SK-N-SH (cell line): ENCODE results near the gene WNT1. TPM values are rescaled to one million over a fixed set of nuclear protein-coding genes. Genes with fewer than 3 reads are reported as not detected.

Source experiments
- CTCF ChIA-PET: fragments of 300-600, 350-600 bp; formaldehyde crosslinking; extraction: SDS; loops from one replicate; lab custom pipeline; 2021; lab: Yijun Ruan, JAX
- POLR2A ChIA-PET: fragments of 350-600 bp; sonication (Branson Sonifier 250); formaldehyde crosslinking; extraction: SDS; loops from one replicate; lab custom pipeline; 2020; ENCODE audit warnings: antibody characterized with exemption, inconsistent platforms; lab: Yijun Ruan, JAX
- DNase-seq: peaks from one replicate; pipeline ENCODE4 v3.0.0; 2012
- H2AFZ ChIP-seq: fragments of 200-600 bp; sonication (generic); 2 replicates; pipeline ENCODE4 v1.8.1; 2016; ENCODE audit warnings: antibody characterized with exemption, mild to moderate bottlenecking, low read depth
- H3F3A ChIP-seq: fragments of 200-600 bp; sonication (generic); replicated peaks from 2 replicates; pipeline ENCODE3; 2016; ENCODE audit warnings: antibody characterized with exemption, mild to moderate bottlenecking; ENCODE audit not compliant: insufficient read depth
- H3K27ac ChIP-seq, 2 experiments: fragments of 200-500 bp in 1 of 2; fragments of 200-600 bp in 1 of 2; sonication (Bioruptor generic) in 1 of 2; sonication (generic), shearing (Covaris generic) in 1 of 2; 2 replicates each; pipeline versions ENCODE4 v1.5.1 to v1.6.1; 2014 to 2016; ENCODE audit warnings: low read depth in 2 of 2, inconsistent platforms in 1 of 2, low read length in 1 of 2, mild to moderate bottlenecking in 1 of 2, mixed read lengths in 1 of 2
- H3K27me3 ChIP-seq: fragments of 200-600 bp; sonication (generic), shearing (Covaris generic); 2 replicates; pipeline ENCODE4 v1.6.1; 2016; ENCODE audit warnings: mixed run types; ENCODE audit not compliant: insufficient read depth
- H3K36me3 ChIP-seq, 2 experiments: fragments of 200-500 bp in 1 of 2; fragments of 200-600 bp in 1 of 2; sonication (Bioruptor generic) in 1 of 2; sonication (generic) in 1 of 2; replicated peaks in 1 of 2; 2 replicates each; pipeline versions ENCODE3 to v1.5.1; 2014 to 2016; ENCODE audit warnings: low read length in 1 of 2, mild to moderate bottlenecking in 1 of 2; ENCODE audit not compliant: insufficient read depth in 2 of 2, control insufficient read depth in 1 of 2
- H3K4me1 ChIP-seq, 2 experiments: fragments of 200-500 bp in 1 of 2; fragments of 200-600 bp in 1 of 2; sonication (Bioruptor generic) in 1 of 2; sonication (generic), shearing (Covaris generic) in 1 of 2; 2 replicates each; pipeline versions ENCODE4 v1.5.1 to v1.6.1; 2014 to 2016; ENCODE audit warnings: low read depth in 1 of 2, low read length in 1 of 2, mixed run types in 1 of 2; ENCODE audit not compliant: insufficient read depth in 2 of 2, control insufficient read depth in 1 of 2
- H3K4me2 ChIP-seq: fragments of 200-600 bp; sonication (generic), shearing (Covaris generic); 2 replicates; pipeline ENCODE4 v1.6.1; 2017; ENCODE audit warnings: mixed run types
- H3K4me3 ChIP-seq, 2 experiments: fragments of 200-500 bp in 1 of 2; fragments of 200-600 bp in 1 of 2; sonication (Bioruptor generic) in 1 of 2; sonication (generic), shearing (Covaris generic) in 1 of 2; 2 replicates each; pipeline versions ENCODE4 v1.5.1 to v1.8.1; 2014 to 2016; ENCODE audit warnings: low read depth in 2 of 2, inconsistent platforms in 1 of 2, low read length in 1 of 2, mild to moderate bottlenecking in 1 of 2, mixed read lengths in 1 of 2, moderate library complexity in 1 of 2
- H3K79me2 ChIP-seq: fragments of 200-600 bp; sonication (generic); 2 replicates; pipeline ENCODE4 v1.8.1; 2017; ENCODE audit warnings: mild to moderate bottlenecking; ENCODE audit not compliant: insufficient read depth
- H3K9ac ChIP-seq: fragments of 200-600 bp; sonication (generic); 2 replicates; pipeline ENCODE4 v1.6.1; 2017; ENCODE audit warnings: mixed run types
- H3K9me2 ChIP-seq: fragments of 200-600 bp; sonication (generic); 2 replicates; pipeline ENCODE4 v1.6.1; 2017; ENCODE audit warnings: mixed run types
- H3K9me3 ChIP-seq: fragments of 200-600 bp; sonication (generic); 2 replicates; pipeline ENCODE4 v1.6.1; 2017; ENCODE audit warnings: mixed run types, mild to moderate bottlenecking, moderate library complexity
- H4K20me1 ChIP-seq: fragments of 200-600 bp; sonication (generic); 2 replicates; pipeline ENCODE4 v1.6.1; 2017; ENCODE audit warnings: mild to moderate bottlenecking, mixed run types; ENCODE audit not compliant: insufficient read depth
- CTCF ChIP-seq: fragments of 200-600 bp; sonication (generic); IDR thresholded peaks from 2 replicates; pipeline ENCODE4 v1.6.1; 2017; ENCODE audit warnings: antibody characterized with exemption, mild to moderate bottlenecking, moderate library complexity
- ELF1 ChIP-seq: IDR thresholded peaks from 2 replicates; pipeline ENCODE4 v1.4.0; 2012
- FOSL2 ChIP-seq: IDR thresholded peaks from 2 replicates; pipeline ENCODE4 v1.4.0; 2012; ENCODE audit warnings: low read depth, mild to moderate bottlenecking, moderate library complexity, borderline replicate concordance
- FOXJ3 ChIP-seq: sonication (generic); formaldehyde crosslinking; IDR thresholded peaks from 2 replicates; pipeline ENCODE4 v1.5.1; 2020; ENCODE audit warnings: mild to moderate bottlenecking, missing genetic modification reagents
- FOXM1 ChIP-seq: IDR thresholded peaks from 2 replicates; pipeline ENCODE4 v1.4.0; 2012; ENCODE audit warnings: low read depth, mild to moderate bottlenecking
- MEF2A ChIP-seq: IDR thresholded peaks from 2 replicates; pipeline ENCODE4 v1.4.0; 2012; ENCODE audit warnings: low read depth, borderline replicate concordance
- PBX3 ChIP-seq: IDR thresholded peaks from 2 replicates; pipeline ENCODE4; 2012
- SIN3A ChIP-seq: IDR thresholded peaks from 2 replicates; pipeline ENCODE4 v1.6.1; 2012; ENCODE audit warnings: low read depth, mild to moderate bottlenecking, low read length, moderate library complexity, borderline replicate concordance
- TEAD4 ChIP-seq: IDR thresholded peaks from 2 replicates; pipeline ENCODE4 v1.4.0; 2012; ENCODE audit warnings: mild to moderate bottlenecking, borderline replicate concordance; ENCODE audit not compliant: insufficient read depth
- YY1 ChIP-seq: IDR thresholded peaks from 2 replicates; pipeline ENCODE4 v1.4.0; 2012; ENCODE audit warnings: low read depth, mild to moderate bottlenecking
- WGBS: methylation state at CpG from one replicate; pipeline ENCODE4 v1.1.6; 2017; ENCODE audit warnings: low lambda C conversion rate; 5-methylcytosine and 5-hydroxymethylcytosine counted together
- polyA plus RNA-seq, 3 experiments: library from polyadenylated mRNA; depleted of rRNA; stranded (reverse); fragments of >200 nt; gene quantifications; 2 replicates each; pipeline ENCODE4 v1.2.3, GENCODE V29; 2012

The WNT1 gene
- polyA plus RNA-seq, 1 of the 3 experiments (the other 2 are of a cell fraction): not detected

GRCh38 chr12:49012739-49013138, 34.6 kb downstream of the WNT1 start:
- Histone ChIP-seq H4K20me1 (no peaks in the 10 kb centered on the region; the same call in none of the 2 replicates), H3K9me3 (no peaks in the 10 kb centered on the region), H3F3A (peaks cover 3% of the 10 kb centered on the region), H3K9me2 (no peaks in the 10 kb centered on the region), H3K4me3 (no peak overlapping the region), H3K9ac (no peak overlapping the region), H3K27me3 (no peaks in the 10 kb centered on the region), H2AFZ (no peak overlapping the region), H3K27ac (no peak overlapping the region), H3K4me2 (no peak overlapping the region), H3K79me2 (peaks cover 34% of the 10 kb centered on the region), H3K4me1 (peaks cover 0 to 5% of the 10 kb centered on the region in 2 experiments; a peak in 2 of 4 replicates), H3K36me3 (peaks cover 13 to 42% of the 10 kb centered on the region in 2 experiments)
- no peak for DNase-seq
- POLR2A ChIA-PET: no interaction called here
- TF ChIP-seq MEF2A (no peak), PBX3 (peak; percentile 12; the same call in 1 of the 2 replicates)
- CTCF ChIA-PET: interaction anchor here (1.8 to 11.3 kb wide), 3 partner anchors 14 to 76 kb away, joined by 4 to 136 read pairs (median 5); partner anchors contain the start of gene DDN

DNA sequence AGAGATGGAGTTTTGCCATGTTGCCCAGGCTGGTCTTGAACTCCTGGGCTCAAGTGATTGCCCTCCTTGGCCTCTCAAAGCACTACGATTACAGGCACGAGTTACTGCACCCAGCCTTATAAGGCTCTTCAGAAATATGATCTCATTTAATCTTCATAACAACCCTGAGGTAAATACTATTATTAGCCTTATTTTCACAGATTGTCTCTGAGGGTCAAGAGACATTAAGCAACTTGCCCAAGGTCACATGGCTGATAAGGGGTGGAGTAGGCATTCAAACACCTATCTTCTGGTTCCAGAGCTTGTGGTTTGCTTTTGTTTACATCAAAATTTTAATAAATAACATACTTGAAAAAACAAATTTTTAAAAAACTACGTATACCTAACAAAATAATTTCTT, 35.3 kb downstream of the WNT1 start:
- CTCF ChIA-PET: interaction anchor here (1.8 to 11.3 kb wide), 4 partner anchors 15 to 35 kb away, joined by 4 to 136 read pairs (median 9); partner anchors contain the start of genes DDN and WNT1
- peaks cover 13 to 38% of the 10 kb centered on the region in 2 experiments for H3K36me3 ChIP-seq
- H3K4me1 ChIP-seq: peaks cover 0 to 7% of the 10 kb centered on the region in 2 experiments; a peak in 2 of 4 replicates
- H2AFZ ChIP-seq: no peak overlapping the region
- H3K9ac ChIP-seq: no peak overlapping the region
- H3K79me2 ChIP-seq: peaks cover 39% of the 10 kb centered on the region
- H3K4me2 ChIP-seq: no peak overlapping the region
- WGBS: 97% methylated on average over 3 of the region's 3 CpGs
- TF ChIP-seq FOSL2 (no peak), FOXM1 (no peak), ELF1 (no peak), SIN3A (no peak), TEAD4 (no peak), YY1 (no peak)
- TF ChIP-seq, all 33 proteins: peak for 0
- Histone ChIP-seq H3K4me3 (no peak overlapping the region), H4K20me1 (no peaks in the 10 kb centered on the region; the same call in none of the 2 replicates), H3F3A (peaks cover 3% of the 10 kb centered on the region), H3K9me2 (no peaks in the 10 kb centered on the region), H3K9me3 (no peaks in the 10 kb centered on the region), H3K27ac (no peak overlapping the region), H3K27me3 (no peaks in the 10 kb centered on the region)
- DNase-seq: no peak
- POLR2A ChIA-PET: no interaction called here

GRCh38 chr12:49014547-49014946, 36.4 kb downstream of the WNT1 start:
- DNase-seq: no peak
- Histone ChIP-seq H3F3A (peaks cover 11% of the 10 kb centered on the region), H2AFZ (no peak overlapping the region), H3K4me3 (no peak overlapping the region), H3K4me2 (no peak overlapping the region), H3K36me3 (peaks cover 13 to 27% of the 10 kb centered on the region in 2 experiments), H4K20me1 (no peaks in the 10 kb centered on the region; the same call in 1 of the 2 replicates), H3K9ac (no peak overlapping the region), H3K4me1 (peaks cover 0 to 10% of the 10 kb centered on the region in 2 experiments; a peak in 2 of 4 replicates), H3K27ac (no peak overlapping the region), H3K9me3 (no peaks in the 10 kb centered on the region), H3K79me2 (peaks cover 39% of the 10 kb centered on the region), H3K27me3 (no peaks in the 10 kb centered on the region), H3K9me2 (no peaks in the 10 kb centered on the region)
- WGBS: 100% methylated on average over 1 of the region's 1 CpG
- ChIA-PET CTCF (interaction anchor here (0.9 to 11.3 kb wide), 6 partner anchors 9 to 73 kb away, joined by 3 to 136 read pairs (median 4); partner anchors contain the start of genes DDN, WNT1 and WNT10B), POLR2A (interaction anchor here (1.1 kb wide), 1 partner anchor 14 kb away, joined by 4 read pairs; no protein-coding TSS in a partner anchor)
- TF ChIP-seq FOXJ3 (CRISPR knock-in tag) (no peak), CTCF (peak; percentile 46)
